Measurements from ENCODE around the gene PATJ.
A peak's percentile ranks its signal among the peaks of the same experiment; 100 is the strongest.
"Not testable (repeated sequence)": the region's sequence is repeated elsewhere in the genome, so short reads cannot be mapped to it uniquely, and the experiment has no call there.

Gene PATJ

DNA sequence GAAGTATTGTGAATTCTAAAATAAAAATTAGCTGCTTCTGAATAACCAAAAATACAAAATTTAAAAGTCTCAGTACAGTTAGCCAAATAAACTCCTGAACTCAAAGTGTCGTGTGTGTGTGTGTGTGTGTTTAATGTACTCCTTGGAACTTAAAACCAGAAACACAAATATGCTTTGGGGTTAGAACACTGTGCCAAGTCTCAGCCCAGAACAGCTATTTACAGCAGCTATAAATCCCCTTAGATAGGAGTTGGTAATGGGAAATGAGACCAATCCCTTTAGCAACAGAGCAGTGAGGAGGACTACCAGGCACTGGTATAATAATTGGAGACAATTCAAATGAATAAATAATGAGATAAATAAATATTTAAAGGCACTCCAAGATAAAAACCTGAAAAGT, 83.1 kb downstream of the PATJ start:
- FAIRE-seq (no peak), DNase-seq (ENCODE audit: insufficient read length, low spot score) (no peak)
- TF ChIP-seq, protein P1, sequence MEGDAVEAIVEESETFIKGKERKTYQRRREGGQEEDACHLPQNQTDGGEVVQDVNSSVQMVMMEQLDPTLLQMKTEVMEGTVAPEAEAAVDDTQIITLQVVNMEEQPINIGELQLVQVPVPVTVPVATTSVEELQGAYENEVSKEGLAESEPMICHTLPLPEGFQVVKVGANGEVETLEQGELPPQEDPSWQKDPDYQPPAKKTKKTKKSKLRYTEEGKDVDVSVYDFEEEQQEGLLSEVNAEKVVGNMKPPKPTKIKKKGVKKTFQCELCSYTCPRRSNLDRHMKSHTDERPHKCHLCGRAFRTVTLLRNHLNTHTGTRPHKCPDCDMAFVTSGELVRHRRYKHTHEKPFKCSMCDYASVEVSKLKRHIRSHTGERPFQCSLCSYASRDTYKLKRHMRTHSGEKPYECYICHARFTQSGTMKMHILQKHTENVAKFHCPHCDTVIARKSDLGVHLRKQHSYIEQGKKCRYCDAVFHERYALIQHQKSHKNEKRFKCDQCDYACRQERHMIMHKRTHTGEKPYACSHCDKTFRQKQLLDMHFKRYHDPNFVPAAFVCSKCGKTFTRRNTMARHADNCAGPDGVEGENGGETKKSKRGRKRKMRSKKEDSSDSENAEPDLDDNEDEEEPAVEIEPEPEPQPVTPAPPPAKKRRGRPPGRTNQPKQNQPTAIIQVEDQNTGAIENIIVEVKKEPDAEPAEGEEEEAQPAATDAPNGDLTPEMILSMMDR (IDR thresholded peaks at IDR 0.05; ENCODE audit: insufficient read depth, missing control alignments) = no peak

DNA sequence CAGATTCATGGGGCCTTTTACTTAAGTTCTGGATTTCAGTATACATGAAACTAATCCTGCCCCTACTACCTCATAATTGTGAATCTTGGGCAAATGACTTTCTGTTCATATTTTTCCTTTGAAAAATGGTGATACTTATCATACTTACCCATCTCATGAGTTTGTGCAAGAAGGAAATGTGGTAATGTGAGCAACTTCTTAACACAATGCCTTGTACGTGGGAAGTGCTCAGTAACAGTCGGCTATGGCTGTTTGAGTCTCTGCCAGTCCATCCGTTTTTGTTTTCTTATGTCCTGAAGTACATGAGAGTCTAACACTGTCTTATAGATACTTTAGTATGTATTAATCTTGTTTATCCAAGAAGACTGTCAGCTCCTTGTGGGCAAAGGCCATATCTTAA, 86.5 kb downstream of the PATJ start:
- TF ChIP-seq, protein P1 (IDR thresholded peaks at IDR 0.05; ENCODE audit: insufficient read depth, missing control alignments) = no peak
- no peak for FAIRE-seq
- no peak for DNase-seq (ENCODE audit: insufficient read length, low spot score)

DNA sequence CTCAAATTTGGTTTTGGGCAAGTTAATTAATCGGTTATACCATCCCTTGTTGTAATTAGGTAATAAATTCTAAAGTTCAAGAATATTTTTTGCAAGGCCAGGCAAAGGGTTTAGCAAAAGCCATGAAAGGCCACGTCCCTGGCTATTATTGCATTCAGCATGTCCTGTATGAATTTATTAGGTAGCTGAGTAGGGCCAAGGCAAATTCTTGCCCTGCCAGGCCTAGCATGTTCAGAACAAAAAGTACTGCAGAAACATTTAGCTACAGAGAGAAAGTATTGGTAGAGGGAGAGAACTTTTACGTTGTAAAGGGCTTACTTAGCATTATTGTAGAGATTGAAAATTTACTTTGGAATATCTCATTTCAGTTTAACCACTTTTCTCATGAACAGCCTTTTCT, 94.4 kb downstream of the PATJ start:
- TF ChIP-seq, protein P1 (IDR thresholded peaks at IDR 0.05; ENCODE audit: insufficient read depth, missing control alignments) = no peak
- FAIRE-seq (no peak), DNase-seq (ENCODE audit: insufficient read length, low spot score) (no peak)

DNA sequence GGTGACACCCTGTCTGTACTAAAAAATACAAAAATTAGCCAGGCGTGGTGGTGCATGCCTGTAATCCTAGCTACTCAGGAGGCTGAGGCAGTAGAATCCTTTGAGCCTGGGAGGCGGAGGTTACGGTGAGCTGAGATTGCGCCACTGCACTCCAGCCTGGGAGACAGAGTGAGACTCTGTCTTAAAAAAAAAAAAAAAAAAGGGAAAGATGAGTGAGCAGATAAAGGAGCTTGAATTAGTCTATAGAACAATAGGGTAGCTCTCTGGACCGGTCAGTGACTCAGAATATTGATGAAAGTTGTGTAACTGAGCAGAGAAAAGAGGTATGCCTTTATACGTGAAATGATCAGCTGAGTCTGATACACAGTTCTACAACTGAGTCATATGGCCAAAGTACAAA, 95.3 kb downstream of the PATJ start:
- FAIRE-seq; DNase-seq (ENCODE audit: insufficient read length, low spot score): not testable (repeated sequence)

DNA sequence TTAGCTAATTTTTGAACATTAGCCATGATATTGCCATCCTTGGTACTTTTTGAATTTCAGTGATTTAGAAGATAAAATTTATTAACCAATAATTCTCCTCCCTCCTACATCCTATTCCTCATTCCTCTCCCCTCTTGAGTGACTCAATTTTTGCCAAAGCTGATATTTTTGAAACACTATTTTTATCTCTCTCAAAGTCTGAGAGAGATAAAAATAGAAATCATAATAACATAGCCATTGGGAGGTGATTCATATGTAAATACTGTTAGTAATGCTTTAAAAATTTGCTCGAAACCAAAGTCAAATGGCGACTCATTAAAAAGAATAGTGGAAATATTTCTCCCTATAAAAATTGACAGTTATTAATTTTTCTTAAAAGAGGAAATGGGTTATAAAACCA, 97.4 kb downstream of the PATJ start:
- DNase-seq (ENCODE audit: insufficient read length, low spot score) (no peak), FAIRE-seq (no peak)
- TF ChIP-seq, protein P1 (IDR thresholded peaks at IDR 0.05; ENCODE audit: insufficient read depth, missing control alignments) = no peak

DNA sequence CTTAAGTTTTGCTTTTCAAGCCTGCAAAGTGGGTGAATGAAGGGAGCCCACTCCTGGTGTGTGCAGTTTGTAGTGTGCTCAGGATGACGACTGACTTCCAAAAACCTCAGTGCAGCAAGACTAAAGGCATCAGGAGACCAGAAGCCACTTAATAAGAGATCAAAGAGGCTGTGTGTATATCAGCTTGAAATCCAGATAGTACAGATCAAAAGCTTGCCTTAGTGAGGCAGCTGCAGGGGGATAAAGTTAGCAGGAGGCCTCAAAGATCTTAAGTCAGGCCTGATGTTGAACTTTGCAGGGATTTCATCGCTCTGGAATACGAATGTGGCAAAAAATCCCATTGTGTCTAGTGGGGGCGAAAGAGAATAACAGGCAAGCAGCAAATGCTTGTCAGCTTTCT, 99.8 kb downstream of the PATJ start:
- no peak for DNase-seq (ENCODE audit: insufficient read length, low spot score)
- peak; percentile 73 for FAIRE-seq
- TF ChIP-seq, protein P1 (IDR thresholded peaks at IDR 0.05; ENCODE audit: insufficient read depth, missing control alignments) = no peak

DNA sequence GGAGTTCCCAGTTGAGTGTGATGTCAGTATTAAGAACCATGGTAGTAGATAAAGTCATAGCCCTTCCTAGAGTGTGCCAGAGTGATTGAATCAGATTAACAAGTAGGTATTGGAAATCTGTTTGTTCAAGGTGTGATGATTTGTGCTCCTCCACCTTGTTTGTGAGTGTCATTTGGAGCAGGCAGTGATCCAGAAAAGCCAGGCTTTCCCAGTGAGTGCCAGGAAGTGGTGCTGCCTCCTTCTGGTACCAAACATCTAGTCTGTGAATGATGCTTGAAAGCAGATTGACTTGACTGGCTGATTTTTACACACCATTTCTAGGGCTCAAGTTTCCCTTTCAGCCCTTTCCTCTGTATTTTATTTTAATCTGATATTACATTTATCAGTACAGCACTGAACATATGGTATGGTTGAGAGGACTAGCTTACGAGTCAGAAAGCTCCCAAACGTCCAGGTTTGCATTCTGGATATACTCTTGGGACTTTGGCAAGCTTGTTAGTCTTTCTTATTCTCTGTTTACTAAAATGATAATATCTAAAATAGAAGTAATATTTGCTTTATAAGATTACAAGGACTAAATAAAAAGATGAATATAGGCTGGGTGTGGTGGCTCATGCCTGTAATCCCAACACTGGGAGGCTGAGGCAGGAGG, 100.7 kb downstream of the PATJ start:
- no peak for FAIRE-seq

More for the DNA sequence above, 100.7 kb downstream of the PATJ start:
- DNase-seq (ENCODE audit: insufficient read length, low spot score) = no peak
- TF ChIP-seq, protein P1 (IDR thresholded peaks at IDR 0.05; ENCODE audit: insufficient read depth, missing control alignments) = peak; percentile 25
